HG02981 (cell line): Measurements from ENCODE around the gene CHSY1.
"Not testable (repeated sequence)": the region's sequence is repeated elsewhere in the genome, so short reads cannot be mapped to it uniquely, and the experiment has no call there.

Source experiments
- ATAC-seq: cut with Tn5 transposase; IDR thresholded peaks from one replicate; pipeline ENCODE4 v1.9.1; 2021; ENCODE audit warnings: mild to moderate bottlenecking, moderate library complexity; ENCODE audit not compliant: unreplicated experiment

Gene CHSY1

DNA sequence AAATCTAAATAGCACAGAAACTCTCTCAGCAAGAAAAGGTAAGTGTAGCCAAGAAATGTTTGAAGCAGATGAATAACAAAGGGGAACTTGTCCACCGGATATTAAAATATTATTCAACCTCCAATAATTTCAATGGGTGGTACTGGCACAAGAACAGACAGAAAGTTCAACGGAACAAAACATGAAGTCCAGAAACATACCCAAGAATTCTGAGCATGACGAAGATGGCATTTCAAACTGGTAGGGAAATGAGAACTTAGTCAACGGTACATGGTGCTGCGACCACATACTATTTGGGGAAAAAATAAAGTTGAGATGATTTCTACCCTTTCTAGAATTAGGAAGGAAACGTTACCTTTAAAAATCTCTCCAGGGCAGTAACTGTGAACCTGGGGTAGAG lies 5.5 kb downstream of the CHSY1 start:
- no peak for ATAC-seq

DNA sequence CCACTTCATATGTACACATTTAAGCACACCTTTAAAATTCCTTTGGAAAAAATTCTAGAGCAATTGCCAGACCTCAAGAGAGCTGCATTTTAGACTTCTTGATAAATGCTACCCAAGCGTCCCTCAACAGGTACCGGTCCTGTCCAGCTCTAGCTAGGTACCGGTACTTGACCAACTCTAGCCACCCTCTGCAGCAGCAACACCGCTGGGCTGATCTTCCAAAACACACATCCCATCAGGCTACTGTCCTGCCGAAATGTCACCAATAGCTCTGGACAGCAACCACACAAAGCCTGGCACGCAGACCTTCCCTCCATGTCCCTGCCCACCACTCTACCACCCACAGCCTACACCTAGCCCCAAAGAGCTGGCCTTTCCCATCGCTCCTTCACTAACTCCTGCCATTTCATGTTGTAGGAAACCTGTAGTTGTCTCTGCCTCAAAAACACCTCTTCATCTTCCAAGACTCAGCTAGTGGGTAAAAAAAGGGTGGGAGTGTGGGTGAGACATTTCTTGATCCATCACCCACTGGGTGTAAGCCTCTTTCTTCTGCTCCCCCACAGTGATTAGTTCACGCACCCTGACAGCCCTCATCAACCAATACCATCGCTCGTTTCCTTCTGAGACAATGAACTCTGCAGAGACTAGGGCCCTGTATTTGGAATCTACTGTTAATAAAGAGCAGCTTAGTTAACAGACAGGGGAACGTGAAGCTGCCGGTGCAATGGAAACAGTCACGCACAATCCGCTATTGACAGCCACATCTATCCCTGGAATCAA lies 6.8 kb downstream of the CHSY1 start:
- no peak for ATAC-seq

DNA sequence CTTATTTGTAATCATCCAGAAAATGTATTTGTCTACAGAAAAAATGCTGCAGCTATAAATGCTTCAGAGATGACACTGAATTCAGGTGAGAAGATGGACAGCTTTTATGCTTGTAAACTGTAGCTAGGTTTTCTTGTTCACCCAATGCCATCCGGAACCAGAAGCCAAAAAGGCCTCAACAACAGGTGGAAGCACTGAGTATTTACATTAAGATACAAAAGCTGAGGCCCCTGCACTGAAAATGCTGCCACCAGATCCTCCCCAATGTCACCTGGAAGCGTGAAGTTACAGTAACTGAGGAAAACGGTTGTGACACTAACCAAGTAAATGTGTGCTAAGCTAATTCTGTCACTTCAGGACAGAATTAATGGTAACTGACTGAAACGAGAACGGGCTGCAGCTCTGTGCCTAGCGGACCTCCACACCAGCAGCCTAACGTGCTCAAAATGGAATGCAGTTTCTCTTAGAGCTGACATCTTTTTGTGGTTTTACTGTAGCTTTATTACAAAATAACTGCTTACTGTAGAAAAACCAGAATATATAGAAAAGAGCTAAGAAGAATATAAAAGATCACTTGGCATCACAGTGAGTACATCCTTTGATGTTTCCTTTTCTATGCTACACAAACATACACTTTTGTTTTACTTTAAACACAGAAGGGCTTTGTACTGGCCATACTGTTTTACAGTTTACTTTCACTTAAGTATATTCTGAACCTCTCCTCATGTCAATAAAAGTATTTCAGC lies 7.6 kb downstream of the CHSY1 start:
- ATAC-seq = no peak

DNA sequence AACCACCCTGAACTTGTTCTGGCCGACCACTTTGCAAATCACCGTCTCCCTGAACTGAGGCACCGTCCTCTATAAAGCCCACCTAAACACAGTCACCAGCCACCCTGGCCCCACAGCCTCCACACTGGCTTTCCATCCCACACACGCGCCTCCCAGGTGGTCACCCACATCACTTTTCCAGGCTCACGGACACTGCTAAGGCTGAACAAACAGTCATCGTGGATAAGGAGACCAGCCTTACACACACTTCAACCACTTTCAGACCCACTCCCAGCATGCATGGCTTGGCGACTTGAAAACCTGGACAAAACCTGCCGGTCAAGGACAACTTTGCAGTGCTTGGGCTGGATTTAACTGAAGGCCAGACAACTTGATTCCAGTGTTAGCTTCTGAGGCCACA lies 8.4 kb downstream of the CHSY1 start:
- no peak for ATAC-seq

- no peak for ATAC-seq
Observed at GRCh38 chr15:101242999-101243336, 8.9 kb downstream of the CHSY1 start.

DNA sequence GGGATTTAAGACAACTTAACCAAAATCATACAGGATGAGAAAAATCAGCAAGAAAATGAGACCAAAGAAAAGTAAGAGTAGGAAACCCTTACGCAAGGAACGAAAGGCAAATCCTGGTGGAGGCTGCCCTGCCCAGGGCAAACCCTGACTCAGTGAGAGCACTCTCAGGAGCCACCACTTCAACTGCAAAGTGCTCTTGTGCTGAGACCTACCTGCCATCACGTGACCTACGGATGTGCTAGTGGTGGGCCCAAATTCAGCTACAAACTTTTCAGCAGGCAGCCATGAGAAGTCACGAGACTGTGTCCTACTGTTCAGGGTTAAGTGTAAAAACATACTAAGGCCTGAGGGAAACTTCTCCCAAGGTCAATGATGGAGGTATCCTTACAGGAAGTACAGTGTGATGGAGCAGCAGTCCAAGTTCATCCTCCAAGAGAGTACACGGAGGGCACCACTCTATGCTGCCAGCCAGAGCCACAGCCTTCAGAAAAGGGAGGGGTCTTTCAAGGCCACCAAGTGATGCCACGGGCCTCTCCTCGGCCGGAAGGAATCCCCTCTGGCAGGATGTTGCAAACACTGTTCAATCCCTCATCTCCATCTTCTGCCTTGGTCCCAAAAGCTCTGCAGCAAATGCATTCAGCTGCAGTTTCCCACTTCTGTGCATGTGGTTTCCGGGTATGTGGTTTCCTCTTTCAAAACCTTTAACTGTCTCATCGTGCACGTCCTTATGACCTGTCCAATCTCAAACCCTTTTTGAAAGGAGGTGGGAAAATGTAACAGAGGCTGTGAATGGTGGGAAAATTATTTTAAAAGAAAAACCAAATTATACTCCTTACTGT lies 9.5 kb downstream of the CHSY1 start:
- peak; percentile 84 for ATAC-seq

GRCh38 chr15:101240358-101240757 lies 11.5 kb downstream of the CHSY1 start:
- no peak for ATAC-seq

DNA sequence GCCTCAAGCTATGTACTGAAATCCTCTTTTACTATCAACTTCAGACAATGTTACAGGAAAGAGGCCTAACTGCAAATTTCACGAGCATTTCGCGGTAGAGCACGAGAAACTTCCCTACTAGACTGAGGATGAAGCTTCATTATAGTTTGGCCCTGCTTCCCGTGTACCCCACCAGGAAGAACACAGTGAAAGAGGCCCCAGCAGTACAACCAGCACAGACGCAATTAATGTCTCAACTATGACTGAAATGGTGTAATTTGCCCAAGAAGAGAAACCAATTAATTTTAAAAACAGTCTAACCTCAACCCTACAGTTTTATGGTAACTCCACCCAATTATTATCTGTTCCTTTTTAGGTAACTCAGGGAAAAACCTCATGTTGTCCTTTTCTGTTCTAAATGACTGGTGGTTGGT lies 12.1 kb downstream of the CHSY1 start:
- no peak for ATAC-seq

GRCh38 chr15:101237251-101237650 lies 14.6 kb downstream of the CHSY1 start:
- no peak for ATAC-seq

DNA sequence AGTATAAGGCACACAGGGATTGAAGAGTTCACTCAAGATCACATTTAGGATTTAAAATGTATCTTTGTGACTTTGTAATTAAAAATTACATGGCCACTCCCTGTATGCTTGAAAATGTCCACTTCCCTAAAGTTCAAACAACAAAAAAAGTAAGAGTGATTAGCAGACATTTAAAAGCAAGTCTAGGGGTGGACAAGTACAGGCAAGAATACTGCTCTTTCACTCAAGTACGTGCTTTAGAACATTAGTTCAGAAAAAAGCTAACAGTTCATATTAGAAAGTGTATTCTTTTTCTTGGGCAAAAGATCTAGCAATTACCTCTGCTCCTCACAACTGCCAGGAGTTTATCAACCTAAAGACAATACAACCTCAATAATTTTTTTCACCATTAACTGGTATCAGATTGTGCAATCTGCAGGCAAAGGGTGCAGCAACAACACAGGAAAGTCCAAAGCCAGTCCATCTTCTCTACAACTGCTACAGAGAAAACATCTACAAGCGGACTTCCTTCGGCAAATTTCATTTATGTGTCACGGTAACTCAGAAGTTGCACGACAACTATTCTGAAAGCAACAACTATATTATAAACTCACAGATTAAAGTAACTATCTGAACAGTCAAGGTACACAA lies 18.1 kb downstream of the CHSY1 start:
- ATAC-seq = no peak

DNA sequence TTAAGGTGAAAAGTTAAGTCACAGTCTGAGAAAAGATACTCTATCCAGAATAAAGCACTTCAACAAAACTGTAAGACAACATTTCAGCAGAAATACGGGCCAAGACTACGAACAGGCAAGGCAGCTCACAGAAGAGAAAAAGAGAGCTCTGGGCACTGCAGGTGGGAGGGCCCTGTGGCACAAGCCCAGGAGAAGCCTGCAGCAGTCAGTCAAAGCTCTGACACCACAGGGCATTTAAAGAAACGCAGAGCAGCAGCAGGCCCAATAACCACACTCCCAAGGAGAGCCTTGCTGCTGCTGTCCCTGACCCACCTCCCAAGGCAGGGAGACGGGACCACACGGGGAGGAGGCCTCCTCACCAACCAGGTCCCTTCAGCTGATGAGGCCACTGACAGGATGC lies 19.2 kb downstream of the CHSY1 start:
- no peak for ATAC-seq

DNA sequence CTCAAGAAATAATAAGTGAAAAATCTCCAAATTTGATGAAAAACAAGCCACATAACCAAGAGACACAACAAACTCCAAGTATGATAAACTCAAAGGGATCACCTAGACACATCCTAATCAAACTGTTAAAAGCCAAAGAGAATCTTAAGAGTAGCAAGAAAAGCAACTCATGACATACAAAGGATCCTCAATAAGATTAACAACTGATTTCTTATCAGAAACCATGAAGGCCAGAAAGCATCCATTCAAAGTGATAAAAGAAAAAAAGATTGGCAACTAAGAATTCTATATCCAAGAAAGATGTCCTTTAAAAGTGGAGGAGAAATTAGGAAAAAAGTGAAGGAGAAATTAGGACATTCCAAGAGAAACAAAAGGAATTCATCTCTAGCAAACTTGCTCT lies 23.5 kb downstream of the CHSY1 start:
- no peak for ATAC-seq

- no peak for ATAC-seq
Observed at GRCh38 chr15:101225658-101226057, 26.2 kb downstream of the CHSY1 start.

GRCh38 chr15:101221902-101222301 lies 29.9 kb downstream of the CHSY1 start:
- no peak for ATAC-seq

GRCh38 chr15:101220060-101220459 lies 31.8 kb downstream of the CHSY1 start:
- no peak for ATAC-seq

DNA sequence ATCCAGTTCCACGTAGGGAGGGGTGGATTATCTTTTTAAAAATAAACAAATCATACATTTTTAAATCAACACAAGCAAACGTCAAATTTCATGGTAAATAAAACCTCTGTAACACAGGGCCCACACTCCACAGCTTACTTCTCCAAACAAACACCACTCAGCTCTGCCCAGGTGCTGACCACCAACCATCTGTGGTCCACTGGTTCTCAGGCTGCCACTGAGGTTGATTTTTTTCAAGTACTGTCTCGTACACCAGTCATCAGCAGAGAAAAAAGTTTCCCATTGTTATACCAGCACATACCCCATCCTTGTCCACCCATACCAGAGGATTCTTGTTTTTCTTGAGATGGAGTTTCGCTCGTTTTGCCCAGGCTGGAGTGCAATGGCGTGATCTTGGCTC lies 32.4 kb downstream of the CHSY1 start:
- no peak for ATAC-seq

DNA sequence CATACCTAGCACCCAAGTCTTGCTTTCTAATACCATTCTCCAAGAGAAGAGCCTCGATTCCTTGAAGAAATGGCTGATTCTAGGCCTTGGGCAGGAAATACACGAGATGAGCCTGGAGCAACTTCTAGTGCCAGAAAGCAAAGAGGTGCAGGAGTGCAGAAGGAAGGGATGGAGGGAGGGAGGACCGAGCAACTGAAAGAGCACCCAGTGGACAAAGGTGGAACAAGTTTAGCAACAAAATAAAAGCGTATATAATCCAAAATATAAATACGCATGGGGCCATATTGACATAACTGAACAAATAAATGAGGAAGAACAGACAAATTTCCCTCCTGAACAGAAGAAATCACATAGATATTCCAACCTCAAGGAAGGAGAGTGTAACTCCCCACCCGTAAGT lies 34.4 kb downstream of the CHSY1 start:
- no peak for ATAC-seq

DNA sequence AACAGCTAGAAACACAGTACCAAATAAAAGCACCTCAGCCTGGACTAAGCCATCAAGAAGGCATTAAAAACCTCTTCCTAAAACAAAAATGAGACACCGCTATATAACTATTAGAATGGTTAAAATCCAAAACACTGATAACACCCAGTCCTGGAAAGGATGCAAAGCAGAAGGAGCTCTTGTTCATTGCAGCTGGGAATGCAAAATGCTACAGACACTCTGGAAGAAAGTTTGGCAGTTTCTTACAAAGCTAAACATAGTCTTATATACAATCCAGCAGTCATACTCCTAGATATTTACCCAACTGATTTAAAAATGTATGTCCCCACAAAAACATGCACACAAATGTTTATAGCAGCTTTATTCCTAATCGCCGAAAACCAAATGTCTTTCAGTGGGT lies 35.7 kb downstream of the CHSY1 start:
- no peak for ATAC-seq

- ATAC-seq = no peak
Observed at GRCh38 chr15:101215681-101216080, 36.2 kb downstream of the CHSY1 start.

DNA sequence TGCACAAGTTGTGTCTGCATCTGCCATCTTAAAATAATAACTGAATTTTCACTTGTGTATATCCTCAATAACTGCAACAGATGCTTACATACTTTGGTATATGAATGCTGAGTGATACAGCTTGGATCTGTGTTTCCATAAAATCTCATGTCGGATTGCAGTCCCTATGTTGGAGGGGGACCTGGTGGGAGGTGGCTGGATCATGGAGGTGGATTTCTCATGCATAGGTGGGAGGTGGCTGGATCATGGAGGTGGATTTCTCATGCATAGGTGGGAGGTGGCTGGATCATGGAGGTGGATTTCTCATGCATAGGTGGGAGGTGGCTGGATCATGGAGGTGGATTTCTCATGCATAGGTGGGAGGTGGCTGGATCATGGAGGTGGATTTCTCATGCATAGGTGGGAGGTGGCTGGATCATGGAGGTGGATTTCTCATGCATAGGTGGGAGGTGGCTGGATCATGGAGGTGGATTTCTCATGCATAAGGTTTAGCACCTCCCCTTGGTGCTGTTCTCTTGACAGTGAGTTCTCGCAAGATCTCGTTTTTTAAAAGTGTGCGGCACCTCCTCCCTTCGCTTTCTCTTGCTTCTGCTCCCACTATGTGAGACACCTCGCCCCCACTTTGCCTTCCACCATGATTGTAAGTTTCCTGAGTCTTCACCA lies 37.3 kb downstream of the CHSY1 start:
- not testable (repeated sequence) for ATAC-seq

DNA sequence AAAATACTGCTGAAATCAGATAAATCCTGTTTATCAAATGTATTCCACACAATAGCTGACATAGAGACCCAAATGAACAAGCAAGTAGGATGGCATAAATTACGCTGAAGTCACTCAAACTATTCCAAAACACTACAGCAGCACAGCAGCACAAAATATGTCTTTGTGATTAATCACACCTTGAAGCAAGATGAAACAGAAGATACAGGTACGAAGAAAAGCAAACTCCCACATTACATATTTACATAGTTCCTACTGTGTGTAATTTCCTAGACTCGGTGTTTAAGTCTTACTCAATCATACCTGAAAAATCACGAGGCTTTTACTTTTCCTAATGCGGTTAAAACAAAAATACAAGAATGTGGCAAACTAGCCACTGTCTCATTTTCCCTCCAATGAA lies 38.3 kb downstream of the CHSY1 start:
- no peak for ATAC-seq
